NCI-H1092 (cell line): Measurements from ENCODE around the gene DSG2.
"Not testable (repeated sequence)": the region's sequence is repeated elsewhere in the genome, so short reads cannot be mapped to it uniquely, and the experiment has no call there.

Source experiments
- DNase-seq: peaks from one replicate; lab custom pipeline; 2025; lab: John Stamatoyannopoulos, UW

The DSG2 gene

DNA sequence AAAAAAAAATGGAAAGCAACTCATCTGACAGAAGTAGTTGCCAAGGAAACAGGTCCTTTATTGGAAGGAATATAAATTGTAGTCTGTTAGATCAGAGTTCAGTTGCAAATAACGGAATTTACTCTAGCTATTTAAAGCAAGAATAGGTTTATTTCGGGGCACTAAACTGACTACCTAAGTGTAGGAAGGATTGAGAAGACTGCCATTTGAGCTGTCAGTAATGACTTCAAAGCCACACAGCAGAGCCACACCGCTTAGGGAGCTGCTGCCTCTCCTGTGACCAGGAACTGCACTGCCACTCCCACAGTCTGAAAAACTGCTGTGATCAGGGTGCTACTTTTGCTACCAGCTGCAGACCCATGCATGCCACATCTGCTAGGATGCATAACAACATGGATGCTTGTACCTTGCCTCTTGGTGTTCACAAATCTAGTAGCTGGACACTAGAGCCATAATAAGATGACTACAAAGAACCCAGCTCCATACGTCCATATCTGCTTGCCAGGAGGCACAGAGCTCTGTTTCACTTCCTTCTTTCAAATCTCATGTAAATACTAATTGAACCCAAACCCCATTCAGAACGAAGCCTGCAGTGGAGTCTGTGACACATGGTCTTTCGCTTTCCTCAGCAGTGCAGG, 2.2 kb downstream of the DSG2 start:
- DNase-seq, result no peak

DNA sequence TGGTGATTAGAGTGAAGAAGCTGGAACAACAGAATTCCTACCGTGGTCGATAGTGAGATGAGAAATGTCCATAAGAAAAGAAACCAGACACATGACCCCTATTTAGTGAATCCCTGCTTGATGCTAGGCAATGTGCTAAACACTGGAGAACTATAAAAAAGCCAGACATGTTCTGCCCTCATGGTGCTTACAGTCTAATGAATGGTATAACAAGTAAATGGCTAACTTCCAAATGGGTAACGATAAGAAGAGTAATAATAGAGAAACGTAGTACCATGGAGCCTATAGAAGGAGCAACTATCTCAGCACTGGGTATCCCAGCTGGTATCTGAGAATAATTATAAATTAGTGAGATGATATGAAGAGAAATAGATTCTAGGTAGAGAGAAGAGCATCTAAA, 5.0 kb downstream of the DSG2 start:
- DNase-seq, result no peak

DNA sequence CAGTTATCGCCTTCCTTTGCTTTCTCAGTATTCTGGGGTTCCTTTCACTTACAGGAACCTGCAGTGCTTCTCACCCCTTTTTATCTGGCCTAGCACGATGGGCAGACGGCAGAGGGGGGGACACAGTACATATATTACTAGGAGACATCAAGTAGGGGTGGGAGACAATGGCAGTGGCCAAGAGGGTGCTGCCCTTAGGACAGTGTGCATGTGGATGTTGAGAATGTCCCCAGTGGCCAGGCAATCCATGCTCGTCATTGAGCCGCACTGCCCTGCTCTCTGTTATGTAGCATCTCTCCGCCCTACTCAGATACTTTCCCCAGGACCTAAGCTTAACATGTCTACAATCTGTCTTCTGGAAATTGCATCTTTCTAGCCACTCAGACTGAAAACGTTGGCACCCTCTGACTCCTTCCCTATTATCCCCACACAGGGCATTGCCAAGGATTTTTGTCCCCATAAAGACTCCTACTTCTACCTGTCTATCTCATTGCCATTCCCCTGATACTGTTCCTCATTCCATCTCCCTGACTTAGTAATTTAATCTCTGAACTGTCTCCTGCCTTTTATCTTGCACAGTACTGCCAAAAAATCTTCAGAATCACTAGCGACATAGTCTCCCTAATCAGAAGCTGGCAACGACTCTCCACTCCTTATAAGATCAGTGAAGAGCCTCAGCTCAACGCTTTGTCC, 6.6 kb downstream of the DSG2 start:
- no peak for DNase-seq

DNA sequence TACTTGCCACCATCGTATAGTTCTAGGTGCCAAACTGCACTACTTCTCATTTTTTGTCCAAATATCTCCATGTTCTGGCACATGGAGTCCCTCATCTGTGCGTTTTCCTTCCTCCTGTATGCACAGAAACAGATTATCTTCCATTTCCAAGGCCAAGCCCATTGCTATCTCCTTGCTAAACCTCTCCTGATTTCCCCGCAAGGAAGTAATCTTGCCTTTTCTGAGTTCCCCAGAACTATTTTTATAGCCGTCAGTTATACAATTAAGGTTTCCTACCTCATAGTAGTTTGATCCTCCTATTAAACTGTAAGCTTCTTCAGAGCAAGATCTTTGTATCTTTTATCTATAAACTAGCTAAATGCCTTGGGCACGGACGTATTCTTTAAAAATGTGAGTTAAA, 7.2 kb downstream of the DSG2 start:
- DNase-seq, result no peak

DNA sequence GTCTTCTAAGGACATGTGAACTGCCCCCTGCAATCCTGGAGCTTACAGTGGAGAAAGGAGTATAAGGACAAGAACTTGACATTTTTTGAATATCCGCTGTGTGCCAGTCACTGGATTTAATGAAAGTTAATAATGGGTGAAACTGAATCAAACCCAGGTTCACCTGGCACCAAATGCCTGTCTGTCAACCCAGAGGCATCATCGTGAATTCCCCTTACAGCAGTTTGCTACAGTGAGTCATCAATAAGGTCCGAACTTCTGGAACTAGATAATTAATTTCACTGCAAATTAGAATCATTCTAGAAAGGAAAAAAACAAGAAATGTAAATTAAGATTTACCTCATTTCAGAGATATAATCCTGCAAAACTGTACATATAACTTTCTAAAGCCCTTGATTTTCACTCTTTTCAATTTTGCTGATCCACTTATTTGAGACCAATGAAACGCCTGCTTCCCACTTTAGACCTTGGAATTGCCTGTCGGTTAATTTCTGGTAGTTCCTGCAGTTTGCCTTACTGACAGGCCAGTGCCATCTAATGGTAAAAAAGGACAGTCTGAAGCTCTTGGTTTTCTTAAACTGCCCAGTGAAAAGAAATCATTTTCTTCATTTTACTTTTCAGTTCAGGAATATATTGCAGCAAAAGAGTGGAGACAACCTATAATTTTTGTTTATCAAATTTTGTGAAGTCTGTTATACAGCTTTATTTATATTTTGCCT, 8.2 kb downstream of the DSG2 start:
- DNase-seq, result no peak

DNA sequence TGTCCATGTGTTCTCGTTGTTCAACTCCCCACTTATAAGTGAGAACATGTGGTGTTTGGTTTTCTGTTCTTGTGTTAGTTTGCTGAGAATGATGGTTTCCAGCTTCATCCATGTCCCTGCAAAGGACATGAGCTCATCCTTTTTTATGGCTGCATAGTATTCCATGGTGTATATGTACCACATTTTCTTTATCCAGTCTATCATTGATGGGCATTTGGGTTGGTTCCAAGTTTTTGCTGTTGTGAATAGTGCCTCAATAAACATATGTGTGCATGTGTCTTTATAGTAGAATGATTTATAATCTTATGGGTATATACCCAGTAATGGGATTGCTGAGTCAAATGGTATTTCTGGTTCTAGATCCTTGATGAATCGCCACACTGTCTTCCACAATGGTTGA, 9.1 kb downstream of the DSG2 start:
- DNase-seq, result not testable (repeated sequence)

DNA sequence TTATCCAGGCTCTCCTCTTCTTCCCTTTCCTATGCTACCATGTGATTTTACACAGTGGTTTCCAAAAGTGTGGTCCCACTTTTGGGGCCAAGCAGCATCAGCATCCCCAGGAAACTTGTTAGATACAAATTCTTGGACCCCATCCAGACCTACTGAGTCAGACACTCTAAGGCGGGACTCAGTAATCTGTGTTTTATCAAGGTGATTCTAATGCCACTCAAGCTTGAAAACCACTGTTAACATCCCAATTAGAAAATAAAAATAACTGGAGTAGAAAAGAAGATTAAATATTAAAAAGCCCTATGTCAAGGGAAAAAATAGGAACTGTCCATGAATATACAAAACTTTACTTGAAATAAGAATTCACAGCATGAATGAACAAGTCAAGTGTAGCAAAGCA, 10.8 kb downstream of the DSG2 start:
- no peak for DNase-seq

DNA sequence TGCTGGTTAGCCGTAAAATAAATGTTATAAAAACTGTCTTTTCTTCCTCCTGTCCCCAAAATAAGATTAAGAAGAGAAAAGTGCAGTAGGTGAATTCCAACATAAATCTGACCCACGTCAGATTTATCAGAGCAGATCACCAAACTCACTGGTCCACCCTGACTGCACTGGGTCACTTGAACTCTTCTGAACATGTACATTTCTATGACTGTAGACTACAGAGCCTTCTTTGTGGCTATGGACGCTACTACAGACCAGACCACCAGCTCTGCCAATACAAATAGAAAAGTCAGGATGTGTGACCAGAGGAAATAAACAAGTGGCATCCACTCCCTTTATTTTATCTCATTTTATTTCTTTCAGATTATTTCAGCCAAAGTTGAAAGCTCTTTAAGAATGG, 11.6 kb downstream of the DSG2 start:
- no peak for DNase-seq

DNA sequence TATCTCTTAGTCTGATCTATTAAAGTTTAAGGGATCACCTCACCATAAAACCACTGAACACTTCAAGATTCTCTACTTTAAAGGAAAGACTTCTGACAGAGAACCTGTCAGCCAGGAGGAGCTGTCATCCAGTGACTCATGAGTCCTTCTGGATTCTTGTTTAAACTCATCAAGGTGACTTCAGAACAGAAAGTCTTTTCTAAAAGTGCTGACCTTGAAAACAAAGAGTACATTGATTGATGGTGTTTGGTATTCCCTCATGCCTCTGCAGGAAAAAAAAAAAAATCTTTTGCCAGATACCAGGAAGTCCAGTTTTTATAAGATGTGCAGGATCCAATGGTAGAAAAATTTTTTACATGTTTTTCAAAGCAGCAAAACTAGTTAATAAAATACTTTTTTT, 12.3 kb downstream of the DSG2 start:
- no peak for DNase-seq

DNA sequence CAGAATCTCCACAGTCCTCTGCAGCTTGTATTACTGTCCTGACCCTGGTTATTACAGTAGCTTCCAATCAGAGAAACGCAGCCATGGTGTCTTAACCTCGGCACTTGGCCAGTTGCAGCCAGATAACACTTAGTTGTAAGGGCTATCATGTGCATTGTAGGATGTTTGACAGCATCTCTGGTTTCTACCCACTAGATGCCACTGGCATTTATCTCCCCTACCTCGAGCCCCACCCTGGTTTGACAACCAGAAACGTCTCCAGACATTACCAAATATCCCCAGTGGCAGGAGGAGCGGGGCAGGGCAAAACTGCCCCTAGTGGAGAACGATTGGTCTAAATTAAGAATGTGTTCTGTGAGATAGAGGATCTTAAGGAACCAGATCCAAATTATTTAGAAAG, 13.1 kb downstream of the DSG2 start:
- no peak for DNase-seq

DNA sequence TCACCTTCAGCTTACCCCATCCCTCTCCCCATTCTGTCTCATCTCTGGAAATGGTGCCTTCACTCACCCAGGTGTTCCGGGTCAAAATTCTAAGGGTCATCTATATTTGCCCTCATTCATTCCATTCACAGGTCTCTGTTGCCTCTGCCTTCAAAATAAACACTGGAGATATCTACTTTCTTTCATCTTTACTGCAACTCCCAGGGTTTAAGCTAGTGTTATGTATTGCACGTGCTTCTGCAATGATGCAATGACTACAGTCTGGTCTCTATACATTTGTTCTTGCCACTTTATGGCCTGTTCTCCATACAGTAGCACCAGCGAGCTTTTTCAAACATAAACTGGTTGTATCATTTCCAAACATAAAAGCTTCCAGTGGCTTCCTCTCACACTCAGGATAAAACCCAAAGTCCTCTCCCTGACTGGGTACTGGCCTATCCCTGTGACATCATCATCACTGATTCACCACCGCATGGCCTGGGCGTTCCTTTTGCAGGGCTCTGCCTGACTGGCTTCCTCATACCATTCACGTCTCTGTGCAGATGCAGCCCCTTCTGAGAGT, 14.3 kb downstream of the DSG2 start:
- DNase-seq, result no peak

DNA sequence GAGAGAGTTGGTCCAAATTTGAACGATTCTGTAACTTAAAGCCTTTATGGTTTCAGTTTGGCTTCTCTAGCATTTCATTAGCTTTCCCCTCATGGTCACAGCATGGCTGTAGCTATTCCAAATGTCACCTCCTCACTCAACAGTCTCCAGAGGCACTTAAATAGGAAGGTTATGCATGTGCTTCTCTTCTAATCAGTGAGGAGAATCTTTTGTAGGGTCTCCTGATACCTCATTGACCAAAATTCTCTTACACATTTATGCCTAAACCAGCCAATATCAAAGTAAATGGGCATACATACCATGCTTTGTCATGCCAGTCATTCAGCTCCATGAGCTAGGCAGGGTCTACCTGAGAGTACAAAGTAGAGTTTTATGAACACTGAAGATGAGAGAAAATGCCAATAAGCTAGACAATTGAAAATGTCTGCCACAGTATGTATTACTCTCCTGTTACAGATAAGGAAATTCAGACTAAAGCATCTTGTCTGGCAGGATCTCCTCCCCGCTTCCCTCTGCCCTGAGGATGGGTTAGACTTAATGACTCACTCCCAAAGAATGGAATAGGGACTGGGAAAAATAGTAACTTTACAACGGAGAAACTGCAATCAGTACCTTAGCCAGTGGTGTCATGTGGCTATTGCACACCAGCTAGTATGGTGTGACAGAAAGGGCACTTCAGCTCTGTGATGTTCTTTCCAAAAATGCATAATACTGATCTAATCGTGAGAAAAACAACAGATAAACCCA, 15.4 kb downstream of the DSG2 start:
- DNase-seq, result no peak

DNA sequence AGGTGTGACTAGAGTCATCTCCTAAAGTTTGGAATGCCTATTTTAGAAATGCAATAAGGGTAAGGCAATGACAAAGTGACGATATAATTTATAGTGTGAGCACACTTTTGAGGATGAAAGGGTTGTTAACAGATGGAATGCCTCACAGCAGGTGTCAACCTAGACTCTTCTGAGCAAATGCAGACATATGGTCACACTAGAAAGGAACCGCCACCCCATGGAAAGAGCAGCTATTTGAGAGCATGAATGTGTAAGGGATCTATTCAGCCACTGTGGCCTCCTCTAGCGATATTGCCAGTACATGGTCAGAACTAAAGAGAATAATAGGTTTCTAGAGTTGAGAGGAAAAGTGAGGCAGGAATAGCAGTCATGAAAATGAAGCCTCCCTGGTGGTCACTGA, 18.5 kb downstream of the DSG2 start:
- DNase-seq, result no peak

DNA sequence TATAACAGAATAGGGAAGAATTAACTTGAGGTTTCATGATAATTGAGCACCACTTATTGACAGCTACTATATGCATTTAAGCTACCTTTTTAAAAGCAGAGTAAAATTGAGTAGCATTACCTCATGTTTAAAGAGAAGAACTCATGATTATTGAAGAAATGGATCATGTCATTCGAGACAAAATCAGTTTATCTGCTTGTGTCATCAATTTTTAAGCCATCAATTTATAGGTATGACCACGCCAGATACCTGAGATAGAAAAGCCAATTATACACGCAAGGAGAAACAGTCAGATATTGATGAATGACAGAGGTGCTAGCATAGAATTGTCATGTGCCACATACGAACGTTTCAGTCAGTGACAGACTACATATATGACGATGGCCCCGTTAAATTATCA, 28.4 kb downstream of the DSG2 start:
- DNase-seq, result no peak

DNA sequence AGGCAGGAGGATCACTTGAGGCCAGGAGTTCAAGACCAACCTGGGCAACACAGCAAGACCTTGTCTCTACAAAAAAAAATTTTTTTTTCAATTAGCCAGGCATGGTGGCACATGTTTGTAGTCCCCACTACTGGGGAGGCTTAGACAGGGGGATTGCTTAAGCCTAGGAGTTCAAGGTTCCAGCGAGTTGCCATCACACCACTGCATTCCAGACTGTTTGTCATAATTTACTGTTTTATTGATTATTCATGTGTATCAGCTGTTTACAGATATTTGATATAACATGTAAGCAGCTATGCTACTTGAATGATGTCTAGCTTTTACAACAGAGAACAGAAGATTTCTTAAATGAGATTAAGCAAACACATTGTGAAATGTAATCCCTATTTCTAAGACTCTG, 35.3 kb downstream of the DSG2 start:
- no peak for DNase-seq

DNA sequence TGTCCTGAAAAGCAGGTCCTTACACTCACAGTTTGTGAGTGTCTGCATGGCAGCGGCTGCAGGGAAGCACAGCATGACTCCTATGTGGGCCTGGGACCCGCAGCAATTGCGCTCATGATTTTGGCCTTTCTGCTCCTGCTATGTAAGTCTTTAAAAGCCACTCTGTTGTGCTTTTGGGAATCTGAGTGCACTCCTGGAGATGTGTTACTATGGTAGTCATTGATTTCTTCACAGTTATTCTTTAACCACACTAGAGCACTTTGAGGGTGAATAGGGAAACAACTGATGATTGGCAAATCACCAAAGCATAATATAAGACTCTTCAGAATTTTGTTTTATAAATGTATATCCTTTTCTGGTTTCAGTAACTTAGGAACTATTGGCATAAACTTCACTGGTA, 40.9 kb downstream of the DSG2 start:
- no peak for DNase-seq

DNA sequence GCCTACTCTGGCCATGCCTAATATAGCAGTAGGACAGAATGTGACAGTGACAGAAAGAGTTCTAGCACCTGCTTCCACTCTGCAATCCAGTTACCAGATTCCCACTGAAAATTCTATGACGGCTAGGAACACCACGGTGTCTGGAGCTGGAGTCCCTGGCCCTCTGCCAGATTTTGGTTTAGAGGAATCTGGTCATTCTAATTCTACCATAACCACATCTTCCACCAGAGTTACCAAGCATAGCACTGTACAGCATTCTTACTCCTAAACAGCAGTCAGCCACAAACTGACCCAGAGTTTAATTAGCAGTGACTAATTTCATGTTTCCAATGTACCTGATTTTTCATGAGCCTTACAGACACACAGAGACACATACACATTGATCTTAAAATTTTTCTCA, 48.5 kb downstream of the DSG2 start:
- DNase-seq, result no peak

DNA sequence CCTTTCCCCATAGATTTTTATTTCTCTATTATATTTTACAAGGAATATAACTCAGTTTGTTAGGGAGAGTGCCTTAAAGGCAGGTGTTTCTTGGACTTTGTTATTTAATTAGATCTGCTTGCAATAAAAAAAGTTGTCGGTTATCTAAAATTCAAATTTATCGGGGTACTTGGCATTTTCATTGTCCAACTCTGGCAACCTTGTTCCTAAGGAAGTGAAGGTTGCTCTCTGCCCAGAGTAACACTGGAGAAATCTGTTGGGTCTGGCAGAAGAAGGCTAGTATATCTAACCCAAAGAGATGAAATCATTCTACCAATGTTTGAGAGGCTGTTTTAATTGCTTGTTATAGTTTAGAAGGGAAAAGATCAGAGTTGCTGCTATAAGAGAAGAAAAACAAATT, 50.9 kb downstream of the DSG2 start:
- DNase-seq, result no peak

DNA sequence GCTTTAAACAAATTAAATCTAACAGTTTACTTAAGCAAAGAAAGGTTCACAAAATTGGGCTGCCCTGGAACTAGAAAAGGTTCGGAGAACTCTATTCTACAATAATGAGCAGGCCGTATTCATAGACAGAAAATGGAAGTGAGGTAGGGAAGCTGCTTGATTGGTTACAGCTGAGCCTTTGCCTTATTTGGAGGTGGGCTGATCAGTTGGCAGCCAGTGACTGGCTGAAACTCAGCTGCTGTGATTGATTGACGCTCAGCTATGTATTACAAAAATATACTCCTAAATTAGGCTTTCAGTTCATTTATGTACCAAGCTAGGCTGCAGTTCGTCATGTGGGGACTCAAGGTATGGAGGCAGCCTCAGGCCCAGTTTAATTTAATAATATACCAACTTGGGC, 51.4 kb downstream of the DSG2 start:
- no peak for DNase-seq

DNA sequence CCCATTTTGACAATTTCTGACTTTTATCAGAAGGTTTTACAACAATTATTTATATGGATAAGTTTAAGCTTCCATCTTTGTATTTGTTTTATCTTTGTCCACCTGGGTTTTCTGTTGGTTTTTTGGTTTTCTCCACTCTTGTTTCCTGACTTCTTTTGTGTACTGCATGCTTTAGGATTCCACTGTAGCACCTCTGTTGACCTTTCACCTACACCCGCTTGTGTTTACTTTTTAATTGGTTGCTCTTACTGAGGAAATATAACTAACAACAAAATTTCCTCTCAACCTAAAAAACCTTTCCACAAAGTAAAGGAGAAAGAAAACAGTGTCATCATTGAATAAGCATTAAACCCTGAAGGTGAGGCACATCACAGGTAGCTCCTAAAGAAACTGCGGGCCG, 53.9 kb downstream of the DSG2 start:
- no peak for DNase-seq

DNA sequence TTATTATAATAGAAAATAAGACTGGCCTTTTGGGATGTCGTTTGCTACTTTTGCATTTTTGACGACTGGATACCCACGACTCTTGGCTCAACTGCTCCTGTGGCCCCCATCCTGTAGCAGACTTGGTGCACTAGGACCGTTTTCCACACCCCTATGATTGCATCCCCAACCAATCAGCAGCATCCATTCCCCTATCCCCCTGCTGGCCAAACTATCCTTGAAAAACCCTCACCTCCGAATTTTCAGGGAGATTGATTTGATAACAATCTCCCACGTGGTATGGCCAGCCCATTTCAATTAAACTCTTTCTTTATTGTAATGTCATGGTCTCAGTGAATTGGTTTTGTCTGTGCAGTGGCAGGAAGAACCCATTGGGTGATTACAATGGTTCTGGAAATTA, 55.8 kb downstream of the DSG2 start:
- DNase-seq, result no peak

DNA sequence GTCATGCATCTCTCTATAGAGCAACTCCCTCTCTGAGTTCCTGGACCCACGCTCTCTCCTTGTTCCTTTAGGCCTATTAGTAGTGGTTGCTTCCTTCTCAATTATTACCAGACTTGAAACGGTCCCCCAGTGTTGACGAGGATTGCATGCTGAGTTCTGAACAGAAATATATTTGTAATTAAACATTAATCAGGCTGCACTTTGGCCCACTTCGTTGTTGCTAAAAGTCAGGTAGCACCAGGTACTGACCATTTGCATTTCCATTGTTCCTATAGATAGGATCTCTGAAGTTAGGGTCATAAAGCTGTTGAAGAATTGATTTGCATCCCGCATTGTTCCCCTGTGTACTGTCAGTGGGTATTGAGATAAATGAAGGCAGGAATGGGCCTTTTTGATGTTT, 56.8 kb downstream of the DSG2 start:
- DNase-seq, result no peak
